MG63 (cell line): ENCODE data around the gene DNMBP. TPM values are rescaled to one million over a fixed set of nuclear protein-coding genes. Genes with fewer than 3 reads are reported as not detected.
"Not testable (repeated sequence)": the region's sequence is repeated elsewhere in the genome, so short reads cannot be mapped to it uniquely, and the experiment has no call there.

Experiments used
- DNase-seq: peaks from one replicate; pipeline ENCODE4 v3.0.0-alpha.2; 2020
- H3K27me3 ChIP-seq: fragments of 250-450 bp; sonication (Bioruptor Pico); 2 replicates; pipeline ENCODE4 v1.5.1; 2020; ENCODE audit warnings: mild to moderate bottlenecking, moderate library complexity
- H3K36me3 ChIP-seq: fragments of 250-450 bp; sonication (Bioruptor Pico); 2 replicates; pipeline ENCODE4 v1.5.1; 2020; ENCODE audit warnings: mild to moderate bottlenecking, moderate library complexity
- H3K4me3 ChIP-seq: fragments of 250-450 bp; sonication (Bioruptor Pico); 2 replicates; pipeline ENCODE4 v1.5.1; 2020; ENCODE audit warnings: mild to moderate bottlenecking, moderate library complexity
- H3K9me3 ChIP-seq: fragments of 250-450 bp; sonication (Bioruptor Pico); 2 replicates; pipeline ENCODE4 v1.5.1; 2020; ENCODE audit warnings: mild to moderate bottlenecking, moderate library complexity
- total RNA-seq: library from RNA; depleted of rRNA; stranded (reverse); fragments of >200 nt; shearing (Covaris generic); gene quantifications from 2 replicates; pipeline ENCODE4 v1.2.3, GENCODE V29; 2014; ENCODE audit warnings: low replicate concordance

The DNMBP gene
- total RNA-seq, 1 experiment from 2014 or later: 5.4 TPM

DNA sequence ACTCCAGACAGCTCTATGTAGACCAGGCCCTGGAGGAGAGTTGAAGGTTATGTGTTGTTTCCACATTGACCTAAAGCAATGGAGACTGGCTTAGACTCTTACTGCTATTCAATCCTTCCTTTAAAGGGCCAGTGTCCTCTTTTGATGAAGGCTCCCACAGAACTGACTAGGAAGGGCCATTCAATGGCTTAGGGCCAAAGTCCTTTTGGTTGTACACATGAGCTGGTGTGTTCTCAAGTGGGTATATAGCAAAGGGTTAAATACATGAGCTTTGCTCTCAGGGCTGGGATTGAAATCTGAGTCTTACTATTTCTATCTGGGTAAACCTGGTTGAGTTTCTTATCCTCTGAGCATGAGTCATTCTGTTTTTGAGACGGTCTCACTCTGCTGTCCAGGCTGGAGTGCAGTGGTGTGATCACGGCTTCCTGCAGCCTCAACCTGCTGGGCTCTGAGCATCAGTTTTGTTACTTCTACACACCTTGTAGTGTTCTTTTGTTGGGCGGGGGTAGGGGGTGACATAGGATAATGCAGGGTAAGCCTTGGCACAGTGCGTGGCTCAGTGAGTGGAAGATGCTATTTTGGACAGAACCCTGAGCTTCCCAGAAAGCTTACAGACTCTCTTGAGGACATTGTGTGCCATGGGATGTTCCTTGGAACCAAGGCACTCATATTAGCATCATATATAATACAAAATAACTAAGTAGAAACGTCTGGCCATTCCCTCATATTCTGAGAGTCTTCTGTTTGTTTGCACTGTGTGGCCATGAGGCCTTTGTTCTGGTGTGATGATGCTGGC lies 137.2 kb downstream of the DNMBP start:
- Histone ChIP-seq H3K9me3 (no peaks in the 10 kb centered on the region), H3K27me3 (no peaks in the 10 kb centered on the region), H3K36me3 (peaks cover 24% of the 10 kb centered on the region), H3K4me3 (no peak overlapping the region)
- DNase-seq: no peak

DNA sequence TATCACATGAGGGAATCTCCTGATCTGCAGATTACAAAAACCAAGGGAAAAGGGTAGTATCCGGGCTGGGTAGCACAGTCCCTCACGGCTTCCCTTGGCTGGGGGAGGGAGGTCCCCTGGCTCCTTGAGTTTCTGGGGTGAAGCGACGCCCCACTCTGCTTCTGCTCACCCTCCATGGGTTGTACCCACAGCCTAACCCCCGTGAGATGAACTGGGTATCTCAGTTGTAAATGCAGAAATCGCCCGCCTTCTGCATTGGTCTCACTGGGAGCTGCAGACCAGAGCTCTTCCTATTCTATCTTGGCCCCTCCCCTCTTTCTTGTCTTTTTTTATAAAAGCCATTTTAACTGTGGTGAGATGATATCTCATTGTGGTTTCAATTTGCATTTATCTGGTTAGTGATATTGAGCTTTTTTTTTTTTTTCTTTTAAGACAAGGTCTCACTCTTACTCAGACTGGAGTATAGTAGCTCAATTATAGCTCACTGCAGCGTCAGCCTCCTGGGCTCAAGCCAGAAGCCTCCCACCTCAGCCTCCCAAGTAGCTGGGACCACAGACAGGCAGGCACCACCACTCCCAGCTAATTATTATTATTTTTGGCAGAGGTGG lies 139.5 kb downstream of the DNMBP start:
- H3K36me3 ChIP-seq: peaks cover 5% of the 10 kb centered on the region
- H3K9me3 ChIP-seq: peaks cover 3% of the 10 kb centered on the region; the same call in 1 of the 2 replicates
- peak; percentile 65 for DNase-seq
- no peak overlapping the region for H3K4me3 ChIP-seq
- H3K27me3 ChIP-seq: no peaks in the 10 kb centered on the region

DNA sequence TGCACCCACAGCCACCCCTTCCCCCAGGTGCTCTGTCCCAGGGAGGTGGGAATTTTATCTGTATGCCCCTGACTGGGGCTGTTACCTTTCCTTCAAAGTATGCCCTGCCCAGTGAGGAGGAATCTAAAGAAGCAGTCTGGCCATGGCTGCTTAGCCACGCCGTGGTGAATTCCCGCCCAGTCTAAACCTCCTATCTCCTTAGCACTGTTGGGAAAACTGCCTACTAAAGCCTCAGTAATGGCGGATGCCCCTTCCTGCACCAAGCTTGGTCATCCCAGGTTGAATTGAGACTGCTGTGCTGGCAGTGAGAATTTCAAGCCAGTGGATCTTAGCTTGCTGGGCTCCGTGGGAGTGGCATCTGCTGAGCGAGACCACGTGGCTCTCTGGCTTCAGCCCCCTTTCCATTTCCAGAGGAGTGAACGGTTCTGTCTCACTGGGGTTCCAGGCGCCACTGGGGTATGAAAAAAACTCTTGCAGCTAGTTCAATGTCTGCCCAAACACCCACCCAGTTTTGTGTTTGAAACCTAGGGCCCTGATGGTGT lies 140.1 kb downstream of the DNMBP start:
- peaks cover 2% of the 10 kb centered on the region for H3K36me3 ChIP-seq
- H3K27me3 ChIP-seq: no peaks in the 10 kb centered on the region
- no peak for DNase-seq
- H3K9me3 ChIP-seq: peaks cover 5% of the 10 kb centered on the region; the same call in 1 of the 2 replicates
- H3K4me3 ChIP-seq: no peak overlapping the region

DNA sequence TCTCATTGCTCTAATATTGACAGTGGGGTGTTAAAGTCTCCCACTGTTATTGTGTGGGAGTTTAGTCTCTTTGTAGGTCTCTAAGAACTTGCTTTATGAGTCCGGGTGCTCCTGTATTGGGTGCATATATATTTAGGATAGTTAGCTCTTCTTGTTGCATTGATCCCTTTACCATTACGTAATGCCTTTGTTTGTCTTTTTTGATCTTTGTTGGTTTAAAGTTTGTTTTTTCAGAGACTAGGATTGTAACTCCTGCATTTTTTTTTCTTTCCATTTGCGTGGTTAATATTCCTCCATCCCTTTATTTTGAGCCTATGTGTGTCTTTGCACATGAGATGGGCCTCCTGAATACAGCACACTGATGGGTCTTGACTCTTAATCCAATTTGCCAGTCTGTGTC lies 142.5 kb downstream of the DNMBP start:
- H3K9me3 ChIP-seq, H3K4me3 ChIP-seq, H3K27me3 ChIP-seq, H3K36me3 ChIP-seq, DNase-seq: not testable (repeated sequence)

DNA sequence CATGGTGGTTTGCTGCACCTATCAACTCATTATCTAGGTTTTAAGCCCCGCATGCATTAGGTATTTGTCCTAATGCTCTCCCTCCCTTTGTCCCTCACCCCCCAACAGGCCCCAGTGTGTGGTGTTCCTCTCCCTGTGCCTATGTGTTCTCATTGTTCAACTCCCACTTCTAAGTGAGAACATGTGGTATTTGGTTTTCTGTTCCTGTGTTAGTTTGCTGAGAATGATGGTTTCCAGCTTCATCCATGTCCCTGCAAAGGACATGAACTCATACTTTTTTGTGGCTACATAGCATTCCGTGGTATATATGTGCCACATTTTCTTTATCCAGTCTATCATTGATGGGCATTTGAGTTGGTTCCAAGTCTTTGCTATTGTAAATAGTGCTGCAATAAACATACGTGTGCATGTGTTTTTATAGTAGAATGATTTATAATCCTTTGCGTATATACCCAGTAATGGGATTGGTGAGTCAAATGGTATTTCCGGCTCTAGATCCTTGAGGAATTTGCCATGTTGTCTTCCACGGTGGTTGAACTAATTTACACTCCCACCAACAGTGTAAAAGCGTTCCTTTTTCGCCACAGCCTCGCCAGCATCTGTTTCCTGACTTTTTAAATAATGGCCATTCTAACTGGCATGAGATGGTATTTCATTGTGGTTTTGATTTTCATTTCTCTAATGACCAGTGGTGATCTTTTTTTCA lies 146.1 kb downstream of the DNMBP start:
- H3K9me3 ChIP-seq, H3K36me3 ChIP-seq, H3K4me3 ChIP-seq, H3K27me3 ChIP-seq: not testable (repeated sequence)
- peak; percentile 10 for DNase-seq

DNA sequence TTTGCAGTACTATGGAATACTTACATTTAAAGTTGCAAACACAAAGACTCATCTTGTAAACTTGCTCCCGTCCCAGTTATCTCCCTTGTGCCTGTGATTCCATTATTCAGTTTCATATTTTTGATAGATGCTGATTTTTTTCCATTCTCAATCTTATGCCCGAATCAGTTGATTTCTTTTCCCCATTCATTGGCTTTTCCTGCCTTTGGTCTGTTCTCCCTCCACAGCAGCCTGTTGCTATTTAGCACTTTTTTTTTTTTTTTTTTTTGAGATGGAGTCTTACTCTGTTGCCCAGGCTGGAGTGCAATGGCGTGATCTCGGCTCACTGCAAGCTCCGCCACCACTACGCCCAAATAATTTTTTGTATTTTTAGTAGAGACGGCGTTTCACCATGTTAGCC lies 149.3 kb downstream of the DNMBP start:
- Histone ChIP-seq H3K27me3 (no peaks in the 10 kb centered on the region), H3K36me3 (no peaks in the 10 kb centered on the region), H3K9me3 (0 out of 2 replicates have a peak, but pooled peaks cover 2% of the 10 kb centered on the region), H3K4me3 (no peak overlapping the region)
- DNase-seq: no peak

DNA sequence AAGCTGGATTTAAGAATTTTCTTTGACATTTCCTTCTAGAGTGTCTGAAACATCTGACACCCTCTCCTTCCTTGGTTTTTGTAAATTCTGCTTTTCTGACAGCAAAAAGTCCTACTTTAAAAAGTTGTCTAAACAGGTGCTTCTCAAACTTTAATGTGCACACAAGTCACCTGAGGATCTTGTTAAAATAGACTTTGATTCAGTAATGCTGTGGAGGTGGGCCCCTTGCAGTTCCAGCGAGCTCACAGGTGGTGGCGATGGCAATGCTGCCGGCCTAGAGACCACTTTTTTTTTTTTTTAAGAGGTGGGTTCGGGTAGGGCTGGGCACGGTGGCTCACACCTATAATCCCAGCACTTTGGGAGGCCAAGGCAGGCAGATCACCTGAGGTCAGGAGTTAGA lies 150.2 kb downstream of the DNMBP start:
- Histone ChIP-seq H3K36me3 (no peaks in the 10 kb centered on the region), H3K4me3 (no peak overlapping the region), H3K9me3 (no peaks in the 10 kb centered on the region), H3K27me3 (no peaks in the 10 kb centered on the region)
- DNase-seq: no peak

DNA sequence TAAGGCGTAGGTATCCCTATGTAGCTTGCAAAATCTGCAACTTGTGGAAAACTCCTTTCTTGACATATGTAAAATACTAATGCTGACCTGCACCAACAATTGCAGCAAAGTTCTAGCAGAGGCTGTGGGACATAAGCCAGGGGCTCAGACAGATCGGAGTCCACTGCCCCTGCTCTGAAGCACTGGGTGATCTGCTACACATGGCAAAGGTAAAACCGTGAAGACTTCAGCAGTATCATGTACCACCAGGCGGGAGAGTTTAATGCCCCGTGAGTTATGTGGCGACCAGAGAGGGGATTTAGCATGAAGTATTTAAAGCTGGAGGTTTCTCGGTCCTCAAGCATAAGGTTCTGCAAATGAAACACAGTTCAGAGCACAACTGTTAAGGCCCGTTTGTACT lies 150.9 kb downstream of the DNMBP start:
- Histone ChIP-seq H3K9me3 (no peaks in the 10 kb centered on the region), H3K36me3 (no peaks in the 10 kb centered on the region), H3K27me3 (no peaks in the 10 kb centered on the region), H3K4me3 (no peak overlapping the region)
- DNase-seq: no peak

DNA sequence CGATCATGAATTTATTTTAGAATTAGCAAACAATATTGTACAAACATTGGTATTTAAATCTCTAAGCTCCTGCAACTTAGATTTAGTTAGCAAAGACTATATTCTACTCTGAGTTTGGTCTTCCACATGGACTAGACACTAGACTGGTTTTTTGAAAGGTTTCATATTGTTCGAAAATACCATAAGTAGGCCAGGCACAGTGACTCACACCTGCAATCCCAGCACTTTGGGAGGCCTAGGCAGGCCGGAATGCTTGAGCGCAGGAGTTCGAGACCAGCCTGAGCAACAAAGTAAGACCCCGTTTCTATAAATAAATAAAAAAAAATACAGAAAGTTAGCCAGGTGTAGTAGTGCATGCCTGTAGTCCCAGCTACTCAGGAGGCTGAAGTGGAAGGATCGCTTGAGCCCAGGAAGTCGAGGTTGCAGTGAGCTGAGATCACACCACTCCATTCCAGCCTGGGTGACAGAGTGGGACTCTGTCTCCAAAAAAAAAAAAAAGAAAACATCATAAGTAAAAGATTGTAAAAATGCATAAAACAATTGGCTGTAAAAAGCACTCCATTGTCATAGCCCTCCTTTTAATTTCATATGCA lies 154.2 kb downstream of the DNMBP start:
- Histone ChIP-seq H3K9me3 (no peaks in the 10 kb centered on the region), H3K4me3 (no peak overlapping the region), H3K27me3 (no peaks in the 10 kb centered on the region), H3K36me3 (no peaks in the 10 kb centered on the region)
- no peak for DNase-seq

DNA sequence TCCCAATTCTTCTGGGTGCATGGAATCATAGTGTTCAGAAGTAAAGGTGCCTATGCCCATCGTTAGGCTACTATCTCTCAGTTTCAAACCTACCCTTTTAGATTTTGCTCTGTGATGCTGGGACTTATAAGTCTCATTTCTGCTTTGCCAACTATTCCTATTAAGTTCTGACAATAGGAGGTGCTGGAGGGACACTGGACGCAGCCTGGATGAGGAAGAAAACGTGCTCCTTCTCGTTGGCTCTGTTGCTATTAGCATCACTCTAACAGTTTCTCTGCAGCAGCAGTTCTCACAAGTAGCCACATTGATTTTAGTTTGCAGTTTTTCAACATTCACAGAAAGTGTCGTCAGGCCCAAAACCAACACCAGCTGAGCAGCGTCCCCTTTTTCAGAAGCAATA lies 154.9 kb downstream of the DNMBP start:
- Histone ChIP-seq H3K27me3 (no peaks in the 10 kb centered on the region), H3K9me3 (no peaks in the 10 kb centered on the region), H3K4me3 (no peak overlapping the region), H3K36me3 (no peaks in the 10 kb centered on the region)
- DNase-seq: peak; percentile 8

DNA sequence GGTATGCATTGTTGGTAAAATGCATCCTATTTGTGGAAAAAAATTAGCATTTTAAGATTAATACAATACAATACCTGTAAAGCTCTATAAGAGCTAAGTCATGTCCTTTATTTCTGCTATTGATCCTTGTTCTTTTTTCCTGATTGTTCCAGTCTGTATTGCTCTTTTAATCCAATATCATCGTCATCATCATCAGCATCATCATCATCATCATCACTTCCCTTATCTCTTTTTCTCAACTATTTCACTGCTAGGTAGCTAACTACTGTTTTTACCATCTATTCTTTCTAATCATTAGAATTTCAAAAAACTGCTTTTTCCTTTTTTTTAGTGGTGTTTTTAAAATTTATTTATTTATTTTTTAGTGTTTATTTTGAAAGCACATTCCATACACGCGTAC lies 156.1 kb downstream of the DNMBP start:
- DNase-seq: no peak
- no peaks in the 10 kb centered on the region for H3K36me3 ChIP-seq
- H3K9me3 ChIP-seq: no peaks in the 10 kb centered on the region
- no peaks in the 10 kb centered on the region for H3K27me3 ChIP-seq
- H3K4me3 ChIP-seq: no peak overlapping the region

DNA sequence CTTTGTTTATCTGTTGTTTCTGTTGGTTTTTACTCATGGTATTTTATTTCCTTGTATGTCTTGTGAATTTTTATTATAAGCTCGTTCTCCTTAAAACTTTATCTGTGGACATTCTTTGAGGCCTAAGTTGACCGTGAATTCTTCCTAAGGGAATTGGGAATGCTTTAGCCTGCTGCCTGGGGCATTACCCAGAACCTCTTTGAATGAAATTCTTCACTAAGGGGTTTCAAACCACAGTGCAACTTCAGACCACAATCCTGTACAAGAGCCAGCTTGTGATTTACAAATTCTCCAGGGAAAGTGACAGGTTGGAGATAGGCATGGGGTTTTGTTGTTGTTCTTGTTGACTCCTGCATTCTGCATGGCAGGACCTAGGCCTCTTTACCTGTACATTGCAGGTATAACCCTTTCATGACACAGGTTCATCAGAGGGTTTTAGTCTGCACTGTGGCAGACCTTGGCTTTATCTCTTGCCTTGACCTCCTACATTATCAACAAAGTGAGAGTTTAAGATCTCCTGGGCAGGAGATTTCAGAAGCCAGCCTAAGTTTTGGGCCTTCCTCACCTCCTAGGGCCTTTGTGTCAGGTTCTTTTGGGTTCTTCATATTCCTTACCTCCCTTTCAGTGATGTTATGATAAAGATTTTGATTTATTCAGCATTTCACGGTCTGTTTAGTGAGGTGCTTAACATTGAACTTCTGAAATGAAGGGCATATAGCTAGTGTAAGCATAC lies 157.1 kb downstream of the DNMBP start:
- no peaks in the 10 kb centered on the region for H3K27me3 ChIP-seq
- H3K4me3 ChIP-seq: no peak overlapping the region
- DNase-seq: no peak
- no peaks in the 10 kb centered on the region for H3K9me3 ChIP-seq
- no peaks in the 10 kb centered on the region for H3K36me3 ChIP-seq

DNA sequence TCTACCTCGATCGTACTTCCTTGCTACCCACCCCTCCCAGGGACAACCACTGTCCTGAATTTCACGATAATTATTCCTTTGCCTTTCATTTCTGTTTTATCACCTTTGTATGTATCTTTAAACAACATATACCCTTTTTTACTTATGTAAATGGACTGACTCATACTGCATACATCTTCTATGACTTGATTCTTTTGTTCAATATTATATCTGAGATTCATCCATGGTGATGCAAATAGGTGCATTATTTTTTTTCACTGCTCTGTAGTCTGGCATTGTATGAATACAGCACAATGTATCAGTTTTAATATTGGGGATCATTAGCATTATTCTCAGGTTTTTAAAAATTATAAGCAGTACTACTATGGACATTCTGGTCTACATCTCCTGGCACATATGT lies 157.9 kb downstream of the DNMBP start:
- no peak for DNase-seq
- Histone ChIP-seq H3K36me3 (no peaks in the 10 kb centered on the region), H3K27me3 (no peaks in the 10 kb centered on the region), H3K4me3 (no peak overlapping the region), H3K9me3 (no peaks in the 10 kb centered on the region)

DNA sequence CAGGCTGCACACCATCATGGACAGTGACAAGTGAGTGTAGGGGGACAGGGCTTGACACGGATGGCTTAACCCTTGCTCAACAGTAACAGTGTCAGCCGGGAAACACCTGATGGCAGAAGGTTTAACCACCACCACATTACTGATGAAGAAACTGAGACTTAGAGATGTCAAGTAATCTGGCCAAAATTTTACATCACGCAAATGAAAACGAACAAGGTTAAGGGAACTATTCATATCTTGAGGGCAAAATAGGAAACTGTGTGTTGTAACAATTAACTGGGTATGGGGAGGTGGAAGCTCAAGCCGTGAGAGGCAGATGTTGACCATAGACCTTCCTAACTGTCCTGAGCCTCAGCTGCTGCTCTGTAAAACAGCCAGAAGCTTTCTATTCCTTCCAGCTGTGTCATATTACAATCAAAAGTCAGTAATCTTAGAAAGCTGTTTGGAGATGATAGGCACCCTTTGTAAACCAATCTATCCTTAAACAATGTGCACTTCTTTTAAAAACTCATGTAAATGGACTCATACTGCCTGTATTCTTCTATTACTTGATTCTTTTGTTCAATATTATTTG lies 158.9 kb downstream of the DNMBP start:
- DNase-seq: no peak
- no peaks in the 10 kb centered on the region for H3K9me3 ChIP-seq
- no peak overlapping the region for H3K4me3 ChIP-seq
- H3K27me3 ChIP-seq: no peaks in the 10 kb centered on the region
- H3K36me3 ChIP-seq: no peaks in the 10 kb centered on the region

DNA sequence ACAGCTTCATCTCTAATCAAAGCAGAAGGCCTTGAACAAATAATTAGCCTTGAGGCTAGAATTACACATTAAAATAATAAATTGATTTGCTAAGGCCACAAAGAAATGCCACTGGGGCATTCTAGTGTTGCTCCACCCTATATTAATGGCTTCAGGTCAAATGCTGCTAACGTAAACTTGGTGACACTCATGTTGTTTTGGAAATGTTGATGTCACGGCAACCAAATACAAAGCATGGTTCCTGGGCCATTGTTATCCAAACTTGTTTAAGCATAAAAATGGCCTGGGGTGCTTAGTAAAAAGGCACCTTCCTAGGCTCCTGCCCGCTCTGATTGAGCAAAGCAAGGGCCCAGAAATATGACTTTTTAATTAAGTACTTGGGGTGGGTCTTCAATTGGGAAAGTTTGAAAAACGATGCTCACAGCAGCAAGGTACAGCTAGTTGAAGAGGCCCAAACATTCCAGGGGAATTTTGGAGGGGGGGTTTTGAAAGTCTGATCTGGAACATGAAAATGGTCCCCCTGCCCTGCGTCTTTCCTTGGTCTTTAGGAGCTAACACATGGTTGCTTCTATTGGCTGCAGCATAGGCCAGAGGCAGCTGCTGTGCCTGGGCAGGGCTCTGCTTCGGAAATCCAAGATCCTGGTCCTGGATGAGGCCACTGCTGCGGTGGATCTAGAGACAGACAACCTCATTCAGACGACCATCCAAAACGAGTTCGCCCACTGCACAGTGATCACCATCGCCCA lies 159.6 kb downstream of the DNMBP start:
- no peaks in the 10 kb centered on the region for H3K36me3 ChIP-seq
- no peak overlapping the region for H3K4me3 ChIP-seq
- DNase-seq: no peak
- H3K27me3 ChIP-seq: no peaks in the 10 kb centered on the region
- no peaks in the 10 kb centered on the region for H3K9me3 ChIP-seq

DNA sequence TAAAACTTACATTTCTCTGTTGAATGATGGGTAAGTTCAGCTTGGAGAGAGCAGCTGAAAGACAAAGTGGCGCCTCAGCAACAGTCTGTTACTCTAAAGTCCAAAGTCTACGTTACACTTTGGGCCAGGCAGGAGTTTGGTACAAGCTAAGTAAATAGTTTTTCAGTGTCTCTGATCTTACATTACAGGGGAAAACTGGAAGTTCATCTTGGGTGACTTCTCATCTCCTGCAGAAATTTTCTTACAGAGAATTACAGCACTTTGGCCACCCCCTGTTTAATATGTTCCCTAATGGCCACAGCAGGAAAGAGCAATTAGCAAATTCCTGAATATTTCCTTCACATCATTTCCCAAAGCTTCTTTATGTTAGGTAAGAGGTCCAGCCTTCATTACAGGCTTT lies 160.2 kb downstream of the DNMBP start:
- Histone ChIP-seq H3K9me3 (no peaks in the 10 kb centered on the region), H3K27me3 (no peaks in the 10 kb centered on the region), H3K36me3 (no peaks in the 10 kb centered on the region), H3K4me3 (no peak overlapping the region)
- DNase-seq: no peak
